Lung (tissue), 12 donors: Measurements from ENCODE around the gene CELF5. TPM values are rescaled to one million over a fixed set of nuclear protein-coding genes. Genes with fewer than 3 reads are reported as not detected.
"Not testable (repeated sequence)": the region's sequence is repeated elsewhere in the genome, so short reads cannot be mapped to it uniquely, and the experiment has no call there.

Experiments
- ATAC-seq: fragments of 200-7000 bp; cut with Tn5 transposase; one replicate; pipeline ENCODE4 v1.9.1; 2020; ENCODE audit warnings: moderate number of reproducible peaks; ENCODE audit not compliant: insufficient read depth, low FRiP score
- DNase-seq, 3 donors: peaks; one replicate each; pipeline ENCODE4 v3.0.0-alpha.2; 2013 to 2017
- H3K27ac ChIP-seq, 2 donors: one replicate each; pipeline ENCODE4 v1.5.1; 2013; ENCODE audit warnings: mild to moderate bottlenecking in 2 of 2, moderate library complexity in 2 of 2, control low read depth in 1 of 2, inconsistent platforms in 1 of 2, low read depth in 1 of 2, low read length in 1 of 2
- H3K27me3 ChIP-seq, 3 donors: one replicate each; pipeline ENCODE4 v1.5.1; 2013; ENCODE audit warnings: low read length in 2 of 3; ENCODE audit not compliant: control insufficient read depth in 3 of 3, insufficient read depth in 3 of 3
- H3K36me3 ChIP-seq, 4 donors: one replicate each; pipeline ENCODE4 v1.5.1; 2013; ENCODE audit warnings: low read length in 4 of 4, mild to moderate bottlenecking in 1 of 4, moderate library complexity in 1 of 4; ENCODE audit not compliant: control insufficient read depth in 4 of 4, insufficient read depth in 4 of 4
- H3K4me1 ChIP-seq, 5 donors: one replicate each; pipeline ENCODE4 v1.5.1; 2013; ENCODE audit warnings: low read length in 5 of 5, mild to moderate bottlenecking in 2 of 5, moderate library complexity in 1 of 5; ENCODE audit not compliant: control insufficient read depth in 5 of 5, insufficient read depth in 5 of 5
- H3K4me3 ChIP-seq: one replicate; pipeline ENCODE4 v1.5.1; 2013; ENCODE audit warnings: mild to moderate bottlenecking, control low read depth, moderate library complexity
- H3K9ac ChIP-seq, 2 donors: one replicate each; pipeline ENCODE4 v1.5.1; 2013; ENCODE audit warnings: low read length in 2 of 2, control low read depth in 1 of 2; ENCODE audit not compliant: insufficient read depth in 1 of 2
- H3K9me3 ChIP-seq, 4 donors: one replicate each; pipeline ENCODE4 v1.5.1; 2013; ENCODE audit warnings: low read length in 3 of 4, mild to moderate bottlenecking in 1 of 4, moderate library complexity in 1 of 4; ENCODE audit not compliant: control insufficient read depth in 4 of 4, insufficient read depth in 3 of 4
- CTCF ChIP-seq: IDR thresholded peaks from 2 replicates; pipeline ENCODE4 v1.5.1; 2012; ENCODE audit warnings: mild to moderate bottlenecking; ENCODE audit errors: control extremely low read depth, extremely low read depth
- WGBS, 2 donors: extraction: QIAGEN DNeasy Blood & Tissue Kit; methylation state at CpG; one replicate each; pipeline ENCODE4 v1.1.7; 2013; 5-methylcytosine and 5-hydroxymethylcytosine counted together
- polyA plus RNA-seq, 2 donors: library from polyadenylated mRNA; stranded (reverse); fragments of 200-250 nt; gene quantifications; one replicate each; pipeline ENCODE4 v1.2.1, GENCODE V29; 2013
- total RNA-seq, 2 donors: library from RNA; depleted of rRNA in 1 of 2; stranded (reverse); fragments of >200 nt in 1 of 2; gene quantifications; one replicate each; pipeline ENCODE4 v1.2.1, GENCODE V29; 2014 to 2021
- donor health status: control.
- donor health status: control.
- donor health status: Bipolar disorder and iron deficiency.
- donor health status: healthy.
- donor health status: DM: yes; HTN: yes; CAD: no.

The CELF5 gene
- total and polyA plus RNA-seq, 4 donors: 0.08 to 0.14 (median 0.12) TPM; not detected in 1

- no peak overlapping the region for H3K9ac ChIP-seq
- no peaks in the 10 kb centered on the region for H3K36me3 ChIP-seq
- 75 to 85% methylated on average over 4 of the region's 4 CpGs for WGBS, 2 donors
- TF ChIP-seq CTCF: no peak
- ATAC-seq: no peak
- H3K27me3 ChIP-seq: no peaks in the 10 kb centered on the region
- no peak overlapping the region for H3K4me3 ChIP-seq
- no peak overlapping the region for H3K27ac ChIP-seq
- no peak for DNase-seq
- no peaks in the 10 kb centered on the region for H3K9me3 ChIP-seq
- H3K4me1 ChIP-seq: peaks cover 0 to 19% (median 4%) of the 10 kb centered on the region in 5 donors
These were observed 108.6 kb downstream of the CELF5 start for GRCh38 chr19:3333020-3333583.

GRCh38 chr19:3333662-3334061 is 109.2 kb downstream of the CELF5 start:
- H3K27ac ChIP-seq: no peak overlapping the region
- TF ChIP-seq CTCF: no peak
- H3K4me1 ChIP-seq: peaks cover 0 to 23% (median 4%) of the 10 kb centered on the region in 5 donors
- H3K4me3 ChIP-seq: no peak overlapping the region
- H3K36me3 ChIP-seq: no peaks in the 10 kb centered on the region
- H3K9me3 ChIP-seq: no peaks in the 10 kb centered on the region
- ATAC-seq (no peak), DNase-seq (no peak)
- no peaks in the 10 kb centered on the region for H3K27me3 ChIP-seq
- no peak overlapping the region for H3K9ac ChIP-seq
- WGBS, 2 donors: 91 to 98% methylated on average over 8 of the region's 8 CpGs

GRCh38 chr19:3334749-3335430 is 110.4 kb downstream of the CELF5 start:
- not testable (repeated sequence) for H3K36me3 ChIP-seq, DNase-seq, H3K27me3 ChIP-seq, ATAC-seq, H3K4me3 ChIP-seq, H3K9ac ChIP-seq, H3K9me3 ChIP-seq
- Histone ChIP-seq H3K27ac (peak overlapping the region; percentile 82 to 95), H3K4me1 (peaks cover 0 to 25% (median 4%) of the 10 kb centered on the region in 5 donors)
- WGBS, 2 donors: 87 to 90% methylated on average over 8 of the region's 8 CpGs

- Histone ChIP-seq H3K4me1 (peaks cover 0 to 25% (median 4%) of the 10 kb centered on the region in 5 donors), H3K27ac (peak overlapping the region; percentile 82 to 95), H3K4me3 (no peak overlapping the region), H3K9ac (no peak overlapping the region), H3K9me3 (no peaks in the 10 kb centered on the region), H3K36me3 (no peaks in the 10 kb centered on the region), H3K27me3 (no peaks in the 10 kb centered on the region)
- DNase-seq: no peak
- WGBS, 2 donors: 69 to 86% methylated on average over 15 of the region's 15 CpGs
- ATAC-seq: no peak
- TF ChIP-seq CTCF: no peak
These were observed 111.2 kb downstream of the CELF5 start for GRCh38 chr19:3335431-3336350.
